ENCODE results near the gene MRPL10. TPM values are rescaled to one million over a fixed set of nuclear protein-coding genes. Genes with fewer than 3 reads are reported as not detected.

Gene MRPL10
- 6.9 TPM for total RNA-seq

DNA sequence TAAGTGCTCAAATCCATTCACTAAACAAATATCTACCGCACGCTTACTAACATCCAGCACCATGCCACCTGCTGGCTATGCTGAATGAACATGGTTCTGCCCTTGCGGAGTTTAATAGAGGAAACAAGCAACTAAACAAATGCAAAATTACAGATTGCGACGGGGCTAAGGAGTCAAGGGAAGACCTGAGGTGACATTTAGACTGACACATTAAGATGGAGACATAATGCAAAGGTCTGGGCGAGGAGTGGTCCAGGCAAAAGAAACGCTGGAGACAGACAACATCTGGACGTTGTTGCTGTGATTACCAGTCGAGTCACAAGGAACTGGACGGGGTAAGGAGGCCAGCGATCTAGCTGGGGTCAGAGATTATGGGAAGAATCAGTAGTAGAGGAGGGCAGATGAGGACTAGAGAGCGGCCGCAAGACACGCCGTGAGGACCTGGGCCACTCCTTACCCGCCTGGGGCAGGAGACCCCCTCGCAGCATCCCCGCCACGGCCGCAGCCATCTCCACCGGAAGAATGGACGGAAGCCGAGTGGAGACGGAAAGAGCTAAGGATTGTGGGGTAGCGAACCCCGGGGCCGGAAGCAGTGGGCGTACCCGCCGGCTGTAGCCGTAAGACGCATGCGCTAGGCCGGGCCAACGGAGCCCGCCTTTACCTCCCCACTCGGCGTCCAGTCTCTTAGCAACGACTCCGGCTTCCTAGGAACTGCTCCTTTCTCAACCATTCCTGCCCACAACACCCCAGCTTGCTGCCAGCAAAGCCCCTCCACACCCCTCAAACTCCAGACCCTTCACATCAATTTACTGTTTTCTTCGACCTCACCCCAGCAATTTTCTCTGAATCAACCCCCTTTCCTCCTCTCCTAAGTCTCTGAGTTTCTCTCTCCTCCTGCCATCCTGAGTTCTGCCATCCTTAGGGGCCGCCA is at the start of gene MRPL10, which contains the start of gene LRRC46:
Gene MRPL10, minus strand, starts transcription at position 539 of the 931 bp plus-strand sequence. Its CDS starts 30 bp downstream, at position 509.
Gene LRRC46, plus strand, starts transcription at position 668 of the 931 bp plus-strand sequence. CDS start 320 bp downstream, outside the sequence.
- DNase-seq (ENCODE audit: low spot score in 2 of 2), result peak; percentile 85 to 96
- no peak for FAIRE-seq

DNA sequence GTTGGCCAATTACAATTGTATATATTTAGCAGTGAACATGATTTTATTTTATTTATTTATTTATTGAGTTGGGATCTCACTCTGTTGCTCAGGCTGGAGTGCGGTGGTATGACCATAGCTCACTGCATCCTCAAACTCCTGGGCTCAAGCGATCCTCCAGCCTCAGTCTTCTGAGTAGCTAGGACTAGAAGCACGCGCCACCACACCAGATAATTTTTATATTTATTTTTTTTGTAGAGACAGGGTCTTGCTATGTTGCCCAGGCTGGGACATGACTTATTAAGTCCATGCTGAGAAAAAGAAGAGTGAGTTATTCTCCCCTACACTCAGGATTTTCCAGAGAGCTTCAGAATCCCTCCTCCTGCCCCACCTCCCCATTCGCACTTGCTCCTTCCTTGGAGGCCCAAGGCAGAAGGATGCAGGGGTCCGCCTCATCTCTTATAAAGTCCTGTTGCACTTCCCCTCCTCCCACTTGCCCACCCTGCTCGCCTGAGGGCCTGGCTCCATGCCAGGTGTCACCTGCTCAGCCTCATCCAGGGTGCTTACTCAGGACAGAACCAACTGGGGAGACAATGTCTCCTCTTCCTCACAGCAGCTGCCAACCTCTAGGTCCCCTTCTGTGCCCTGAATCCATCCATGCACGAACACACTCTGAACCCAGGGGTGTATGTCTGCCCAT is 48.6 kb upstream of the MRPL10 start:
- no peak for FAIRE-seq
- DNase-seq (ENCODE audit: low spot score in 2 of 2), result no peak

DNA sequence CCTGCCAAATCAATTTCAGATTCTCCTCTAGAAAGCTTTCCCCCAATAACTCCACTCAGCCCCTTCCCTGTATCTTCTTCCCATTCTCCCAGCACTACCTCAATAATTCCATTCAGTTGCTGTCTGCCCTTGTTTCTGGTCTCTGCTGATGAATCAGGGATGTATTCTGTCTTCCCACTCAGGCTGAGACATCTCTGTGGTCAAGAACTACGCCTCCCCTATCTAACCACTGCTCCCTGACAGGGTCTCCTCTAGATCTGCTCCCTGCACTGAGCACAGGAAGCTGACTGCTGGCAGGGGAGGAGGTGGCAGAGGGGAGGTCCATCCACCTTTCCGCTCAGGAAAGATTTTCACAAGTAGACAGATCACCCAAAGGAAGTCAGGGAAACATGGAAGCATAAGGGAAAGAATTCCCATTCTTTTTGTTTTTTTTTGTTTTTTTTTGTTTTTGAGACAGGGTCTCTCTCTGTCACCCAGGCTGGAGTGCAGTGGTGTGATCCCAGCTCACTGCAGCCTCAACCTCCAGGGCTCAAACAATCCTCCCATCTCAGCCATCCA is 47.8 kb upstream of the MRPL10 start:
- DNase-seq (ENCODE audit: low spot score in 2 of 2) (no peak), FAIRE-seq (no peak)

DNA sequence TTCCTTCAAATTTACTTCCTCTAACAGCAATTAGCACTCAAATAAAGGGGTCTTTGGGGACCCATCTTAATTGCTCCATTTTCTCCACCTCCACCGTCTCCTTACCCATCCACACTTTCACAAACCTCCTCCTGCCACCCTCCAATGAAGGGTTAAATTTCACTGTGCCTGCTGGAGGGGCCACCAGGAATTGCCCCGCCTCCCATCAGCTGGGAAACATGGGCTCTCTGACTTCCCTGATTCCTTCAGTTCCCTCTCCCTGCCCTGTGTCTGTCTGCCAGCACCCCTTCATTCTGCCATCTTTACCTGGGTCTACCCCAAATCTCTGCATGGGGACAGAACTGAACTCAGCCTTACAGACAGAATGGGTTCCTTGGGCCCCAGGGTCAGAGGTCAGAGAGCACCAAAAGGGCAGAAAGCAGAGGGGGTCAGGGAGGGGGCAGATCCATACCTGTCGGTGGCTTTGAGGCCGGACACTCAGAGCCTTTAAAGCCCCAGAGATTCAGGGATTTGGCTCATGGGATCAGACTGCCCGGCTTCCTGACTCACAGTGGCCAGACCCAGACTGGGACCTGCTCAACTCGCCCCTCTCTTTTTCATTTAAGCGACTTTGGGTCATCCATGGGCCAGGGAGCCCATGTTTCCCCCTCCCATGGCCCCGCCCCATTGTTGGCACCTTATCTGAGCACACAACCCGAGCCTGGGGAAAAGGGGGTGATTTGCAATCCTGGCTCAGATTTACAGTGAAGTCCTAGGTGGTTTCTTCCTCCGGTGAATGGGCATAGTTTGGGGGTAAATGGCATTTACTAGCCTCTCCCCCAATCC is 47.1 kb upstream of the MRPL10 start:
- no peak for DNase-seq (ENCODE audit: low spot score in 2 of 2)
- FAIRE-seq, result no peak

DNA sequence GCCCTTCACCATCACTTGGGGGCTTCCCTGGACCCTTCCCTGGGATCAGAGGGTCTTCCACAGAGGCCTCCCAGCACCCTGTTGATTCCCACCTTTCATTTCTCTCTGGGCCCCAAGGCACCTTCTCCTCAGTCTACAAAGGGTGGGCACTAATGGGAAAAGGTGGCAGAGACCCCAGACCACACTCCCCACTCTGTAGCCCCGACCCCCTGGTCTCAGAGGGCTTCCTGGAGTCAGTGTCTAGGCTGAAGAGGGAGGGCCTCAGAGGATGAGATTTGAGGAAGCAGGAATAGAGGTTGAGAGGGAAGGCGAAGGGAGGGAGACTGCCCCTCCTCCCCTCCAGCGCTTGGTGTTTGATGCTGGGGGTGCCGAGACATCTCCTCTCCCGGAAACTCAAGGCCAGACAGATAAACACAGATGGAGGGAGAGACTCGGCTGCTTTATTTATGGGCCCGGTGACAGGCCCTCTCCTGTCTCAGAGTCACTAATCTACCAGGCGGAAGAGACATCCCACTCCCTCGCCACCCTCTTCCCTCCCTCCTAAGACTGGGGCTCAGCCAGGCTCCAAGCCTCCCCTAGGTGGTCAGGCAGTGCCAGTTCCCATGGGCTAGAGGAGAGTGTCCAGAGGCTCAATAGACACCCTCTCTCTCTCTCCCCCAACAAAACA is 46.2 kb upstream of the MRPL10 start:
- DNase-seq (ENCODE audit: low spot score in 2 of 2) (no peak), FAIRE-seq (no peak)

DNA sequence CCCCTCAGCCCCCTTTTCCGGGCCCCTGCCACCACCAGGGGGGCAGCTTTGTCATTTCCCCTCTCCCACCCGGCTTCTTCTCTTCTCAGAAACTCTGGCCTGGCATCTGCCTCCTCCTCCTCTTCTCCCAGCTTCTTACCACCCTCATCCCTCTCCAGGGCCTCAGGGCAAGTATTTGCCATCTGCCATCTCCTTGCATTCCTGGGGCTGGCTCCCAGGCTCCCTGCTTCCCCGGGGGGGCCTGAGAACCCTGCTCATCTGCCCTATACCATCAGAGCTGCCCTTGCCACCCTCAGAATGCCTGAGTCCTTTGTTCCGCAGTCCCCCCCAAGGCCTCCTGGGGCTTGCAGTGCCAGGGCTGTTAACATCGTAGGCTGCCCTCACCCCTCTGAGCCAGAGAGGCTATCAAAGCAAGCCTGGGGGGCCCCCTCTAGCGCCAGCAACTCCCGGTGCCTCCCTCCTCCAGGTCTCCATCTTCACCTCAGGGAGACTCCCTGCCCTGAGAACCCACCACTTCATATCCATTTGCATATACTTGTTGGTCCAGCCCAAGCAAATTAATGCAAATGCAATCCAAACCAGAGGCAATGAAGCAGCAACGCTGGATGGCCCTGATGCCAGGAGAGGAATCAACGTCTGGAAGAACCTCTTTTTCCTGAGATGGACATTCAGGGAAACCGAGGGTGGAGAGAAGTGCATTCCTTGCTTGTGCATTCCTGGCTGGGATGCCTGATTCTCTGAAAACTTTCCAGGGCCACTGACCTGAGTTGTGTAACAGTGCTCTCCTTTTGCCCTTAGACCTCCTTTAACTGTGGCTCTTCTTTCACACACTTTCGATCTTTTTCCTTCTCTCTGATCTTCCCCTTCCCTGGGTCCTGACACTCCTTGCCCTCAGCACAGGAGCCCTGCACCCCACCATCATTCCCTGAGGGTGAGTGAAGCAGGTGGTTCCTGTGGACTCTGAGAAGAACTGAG is 44.0 kb upstream of the MRPL10 start:
- no peak for DNase-seq (ENCODE audit: low spot score in 2 of 2)
- FAIRE-seq, result no peak

DNA sequence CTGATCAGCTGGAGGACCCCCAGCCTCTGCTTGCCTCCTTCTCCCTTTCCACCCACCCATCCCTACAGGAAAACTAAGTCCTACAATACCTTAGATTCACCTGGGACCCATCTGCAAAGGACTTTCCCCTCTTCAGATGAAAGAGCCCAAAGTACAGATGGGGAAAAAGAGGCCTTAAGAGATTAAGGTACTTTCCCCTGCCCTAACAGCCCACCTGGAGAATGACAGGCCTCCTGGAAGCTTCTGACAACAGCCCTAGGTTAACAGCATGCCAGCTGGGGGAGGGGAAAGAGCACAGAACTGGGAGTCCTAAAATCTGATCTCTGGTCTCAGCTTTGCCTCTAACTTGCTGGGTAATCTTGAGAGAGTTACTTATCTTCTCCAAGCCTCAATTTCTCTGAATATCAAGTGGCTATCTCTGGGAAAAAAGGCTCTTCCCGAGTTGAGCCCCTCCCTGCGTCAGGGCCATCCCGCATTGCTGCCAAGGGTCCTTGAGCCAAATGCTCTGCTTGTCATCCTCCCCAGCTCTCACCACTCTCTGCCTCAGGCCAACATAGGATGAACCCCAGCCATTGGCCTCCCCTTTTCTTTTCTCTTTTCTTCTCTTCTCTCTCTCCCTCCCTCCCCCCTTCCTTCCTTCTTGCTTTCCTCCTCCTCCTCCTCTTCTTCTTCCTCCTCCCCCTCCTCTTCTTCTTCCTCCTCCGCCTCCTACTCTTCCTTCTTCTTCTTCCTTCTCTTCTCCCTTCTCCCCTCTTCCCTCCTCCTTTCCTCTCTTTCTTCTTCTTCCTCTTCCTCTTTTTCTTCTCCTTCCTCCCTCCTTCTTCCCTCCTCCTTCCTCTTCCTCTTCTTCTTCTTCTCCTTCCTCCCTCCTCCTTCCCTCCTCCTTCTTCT is 42.1 kb upstream of the MRPL10 start:
- FAIRE-seq (no peak), DNase-seq (ENCODE audit: low spot score in 2 of 2) (no peak)

DNA sequence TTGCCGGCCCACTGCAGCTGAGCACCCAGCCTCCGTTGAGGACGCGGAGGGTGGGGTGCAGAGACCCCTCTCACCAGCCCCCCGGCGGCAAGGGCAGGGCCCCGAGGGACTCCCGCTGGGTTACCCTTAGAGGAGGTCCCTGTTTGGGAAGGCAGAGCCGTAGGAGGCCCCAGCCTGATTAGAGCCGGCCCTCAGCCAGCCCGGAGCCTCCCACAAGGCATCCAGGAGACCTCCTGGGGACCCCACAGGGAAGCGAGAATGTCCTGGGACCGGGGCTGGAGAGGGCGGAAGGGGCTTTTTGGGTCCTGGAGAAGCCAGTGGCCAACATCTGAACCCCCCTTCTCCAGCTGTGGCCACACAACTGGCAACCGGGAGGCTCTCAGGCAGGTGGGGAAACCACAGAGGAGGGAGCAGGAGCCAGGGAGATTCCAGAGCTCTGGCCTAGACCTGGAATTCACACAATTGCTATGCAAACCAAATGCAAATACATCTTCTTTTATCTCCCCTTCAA is 41.4 kb upstream of the MRPL10 start:
- FAIRE-seq (no peak), DNase-seq (ENCODE audit: low spot score in 2 of 2) (no peak)

DNA sequence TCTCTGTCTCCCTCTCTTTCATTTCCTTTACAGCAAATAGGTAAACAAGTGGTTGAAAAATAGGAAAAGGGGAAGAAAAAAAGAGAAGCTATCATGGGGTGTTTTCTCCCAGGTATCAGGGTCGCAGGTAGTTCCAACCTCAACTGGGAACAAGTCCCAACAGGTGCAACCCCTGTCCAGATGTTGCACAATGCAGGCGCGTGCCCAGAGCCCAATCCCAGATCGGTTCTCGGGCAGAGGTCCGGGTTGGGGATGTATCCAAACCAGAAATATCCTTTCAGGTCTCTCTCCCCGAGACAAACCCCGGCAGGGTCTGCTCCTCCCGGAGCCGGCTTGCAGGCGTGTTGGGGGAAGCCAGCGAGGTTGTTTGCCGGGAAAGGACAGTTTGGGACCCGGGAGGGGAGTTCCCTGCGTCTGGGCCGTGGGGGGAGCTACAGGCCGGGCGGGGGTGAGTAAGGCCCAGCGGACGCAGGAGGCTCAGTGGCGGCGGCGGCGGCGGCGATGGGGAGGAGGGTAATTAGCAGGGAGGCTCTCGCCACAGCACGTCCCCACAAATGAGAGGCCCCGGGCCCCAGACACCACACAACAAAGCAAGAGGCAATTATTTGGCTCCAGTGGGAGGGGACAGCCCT is 40.8 kb upstream of the MRPL10 start:
- no peak for DNase-seq (ENCODE audit: low spot score in 2 of 2)

DNA sequence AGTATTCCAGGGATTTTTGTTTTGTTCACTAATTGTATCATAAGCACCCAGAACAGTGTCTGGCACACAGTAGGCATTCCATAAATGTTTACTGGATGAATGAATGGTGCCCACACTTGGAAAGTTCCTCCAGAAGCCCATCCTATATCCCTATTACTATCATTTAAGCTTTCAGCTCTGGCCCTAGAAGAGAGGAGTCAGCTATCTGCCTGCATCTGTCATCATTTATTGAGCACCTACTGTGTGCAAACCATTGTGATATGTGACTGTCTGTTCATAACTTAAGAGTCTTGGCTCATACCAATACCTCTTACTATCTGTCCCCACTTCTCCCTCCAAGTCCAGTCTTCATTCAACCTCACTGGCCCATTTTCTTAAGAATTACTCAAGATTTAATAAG is 39.7 kb upstream of the MRPL10 start:
- no peak for FAIRE-seq
- no peak for DNase-seq (ENCODE audit: low spot score in 2 of 2)

More for the DNA sequence above, 40.8 kb upstream of the MRPL10 start:
- no peak for FAIRE-seq

DNA sequence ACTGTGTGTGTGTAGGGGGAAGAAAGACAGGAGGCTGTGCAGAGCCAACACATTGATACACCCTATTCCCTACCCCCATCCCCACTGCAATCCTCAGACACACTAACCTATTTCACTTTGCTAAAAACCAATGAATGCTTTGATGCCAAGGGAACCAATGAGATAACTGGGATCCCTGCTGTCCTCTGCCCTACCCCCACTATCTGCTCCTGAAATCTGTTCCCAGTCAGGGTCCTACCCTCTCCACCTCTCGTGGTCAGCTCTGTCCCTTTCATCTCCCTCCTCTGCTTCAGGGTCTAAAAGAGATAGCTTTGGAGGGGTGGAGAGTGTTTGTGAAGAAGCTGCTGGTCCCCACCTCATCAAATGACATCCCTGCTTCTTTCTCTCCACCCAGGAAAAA is 38.7 kb upstream of the MRPL10 start:
- no peak for DNase-seq (ENCODE audit: low spot score in 2 of 2)
- no peak for FAIRE-seq

DNA sequence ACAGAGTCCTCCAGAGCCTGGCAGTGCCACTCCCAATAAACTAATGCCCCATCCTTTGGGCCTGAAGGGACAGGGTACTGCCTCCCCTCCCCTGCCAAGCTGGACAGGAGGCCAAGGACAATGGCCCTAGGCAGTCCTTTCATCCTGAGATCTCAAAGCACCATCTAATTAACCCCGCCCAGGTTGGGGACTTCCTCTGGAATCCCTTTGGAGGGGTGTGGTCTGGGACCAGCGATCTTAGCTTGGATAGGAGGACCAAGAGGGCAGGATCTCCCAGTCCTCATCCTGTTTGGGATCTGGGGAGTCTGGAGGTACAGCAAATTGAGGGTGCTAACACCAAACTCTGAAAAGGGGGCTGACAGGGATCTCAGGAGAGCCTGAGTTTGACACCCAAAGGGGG is 37.8 kb upstream of the MRPL10 start:
- no peak for DNase-seq (ENCODE audit: low spot score in 2 of 2)
- no peak for FAIRE-seq

DNA sequence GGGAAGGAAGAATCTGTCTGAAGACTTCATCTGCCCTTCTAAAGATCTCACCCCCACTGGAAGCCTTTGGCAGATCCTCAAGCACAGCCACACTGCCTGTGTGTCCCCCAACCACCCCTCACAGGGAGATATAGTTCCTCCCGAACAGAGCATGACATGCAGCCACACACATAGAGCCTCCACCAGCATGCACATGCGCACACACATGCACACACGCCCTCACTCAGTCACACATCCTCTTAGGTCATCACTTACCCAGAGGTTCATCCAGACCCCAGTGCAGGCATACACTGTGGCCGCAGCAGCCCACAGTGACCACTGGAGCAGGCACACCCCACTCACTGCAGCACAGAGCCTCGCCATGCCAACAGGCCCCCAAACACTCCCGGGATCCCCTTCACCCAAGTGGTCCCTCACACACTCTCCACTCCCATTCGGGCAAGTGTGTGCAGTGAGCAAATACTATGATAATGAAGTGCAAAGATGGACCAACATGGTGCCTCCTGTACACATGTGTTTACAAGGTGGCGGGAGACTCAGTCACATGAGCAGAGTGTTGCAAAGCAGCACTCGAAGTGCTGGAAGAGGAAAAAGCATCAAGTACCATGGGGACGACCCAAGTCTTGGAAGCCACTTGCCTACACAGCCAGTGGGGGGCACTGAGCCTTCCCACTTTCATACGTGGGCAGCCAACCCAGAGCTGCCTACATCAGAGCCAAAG is 36.6 kb upstream of the MRPL10 start:
- no peak for FAIRE-seq
- DNase-seq (ENCODE audit: low spot score in 2 of 2), result no peak

DNA sequence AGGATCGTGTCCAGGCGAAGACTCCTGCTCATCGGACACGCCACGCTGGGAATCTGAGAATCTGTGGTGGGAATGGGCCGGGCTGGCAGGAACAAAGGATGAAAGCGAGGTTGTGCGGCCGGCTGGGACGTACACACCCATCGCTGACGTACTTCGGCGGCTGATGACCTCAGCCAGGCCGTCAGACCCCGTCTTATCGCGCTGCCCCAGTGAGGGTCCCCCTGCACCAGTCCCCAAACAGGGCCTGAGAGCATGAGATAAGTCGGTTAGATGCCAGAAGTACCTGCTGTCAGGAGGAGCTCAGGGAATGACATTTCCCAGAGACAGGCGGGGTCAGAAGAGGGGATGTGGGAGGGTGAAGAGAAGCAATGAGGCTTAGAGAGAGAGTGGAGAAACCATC is 35.6 kb upstream of the MRPL10 start:
- FAIRE-seq (no peak), DNase-seq (ENCODE audit: low spot score in 2 of 2) (no peak)

DNA sequence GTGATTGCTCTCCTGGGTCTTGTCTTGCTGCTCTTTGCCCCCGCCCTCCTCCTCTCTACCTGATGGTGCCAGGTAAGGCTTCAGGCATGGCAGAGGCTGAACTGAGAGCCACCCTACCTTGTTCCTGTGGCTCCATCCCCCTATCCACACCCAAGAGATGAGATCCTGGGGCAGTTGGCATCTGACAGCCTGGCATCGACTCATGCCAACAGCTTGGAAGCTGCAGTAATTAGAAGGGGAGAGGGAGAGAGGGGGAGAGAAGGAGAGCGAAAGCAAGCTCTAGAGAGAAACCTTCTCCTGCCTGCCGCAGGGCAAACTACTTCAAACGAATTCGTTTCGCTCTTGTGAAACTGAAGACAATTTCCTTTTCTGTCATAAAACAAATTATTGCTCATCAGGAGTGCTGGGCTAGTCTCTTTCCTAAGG is 33.5 kb upstream of the MRPL10 start:
- DNase-seq (ENCODE audit: low spot score in 2 of 2) (no peak), FAIRE-seq (no peak)

Data from frontal cortex (tissue), 4 donors.